AG10803 (cell line): ENCODE data around the gene FXYD1.
A peak's percentile ranks its signal among the peaks of the same experiment; 100 is the strongest.

ENCODE experiments used
- DNase-seq: peaks from one replicate; pipeline ENCODE4 v3.0.0; 2010; ENCODE audit warnings: low read depth
- H3K4me3 ChIP-seq: 2 replicates; pipeline ENCODE4 v1.5.1; 2011; ENCODE audit warnings: mild to moderate bottlenecking, low read length, control low read depth
- CTCF ChIP-seq: conservative IDR thresholded peaks from 2 replicates; pipeline ENCODE4 v1.5.1; 2011; ENCODE audit warnings: mild to moderate bottlenecking, low read length, control low read depth, inconsistent platforms

Gene FXYD1

DNA sequence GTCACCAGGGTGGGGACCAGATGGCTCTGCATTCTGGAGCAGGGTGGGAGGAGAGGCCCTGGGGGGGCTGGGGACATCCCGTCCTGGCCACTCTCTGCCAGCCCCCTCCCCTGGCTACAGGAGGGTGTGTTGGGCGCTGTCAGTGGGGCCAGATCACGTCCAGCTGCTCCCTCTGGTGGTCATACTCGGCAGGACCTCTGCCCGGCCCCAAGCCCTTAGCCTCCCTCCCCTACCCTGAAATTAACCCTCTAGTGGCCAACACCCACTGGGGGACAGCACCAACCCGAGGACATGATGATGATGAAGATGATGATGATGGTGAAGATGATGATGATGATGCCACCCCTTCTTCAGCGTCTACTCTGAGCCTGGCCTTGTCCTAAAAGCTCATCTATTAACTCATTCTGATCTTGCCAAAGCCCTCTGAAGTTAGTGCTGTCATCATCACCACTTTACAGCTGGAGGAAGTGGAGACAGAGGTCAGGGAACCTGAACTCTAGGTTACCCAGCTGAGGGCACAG lies 3.2 kb upstream of the FXYD1 start:
- DNase-seq: peak; percentile 51
- no peak overlapping the region for H3K4me3 ChIP-seq
- TF ChIP-seq CTCF: peak; percentile 78

DNA sequence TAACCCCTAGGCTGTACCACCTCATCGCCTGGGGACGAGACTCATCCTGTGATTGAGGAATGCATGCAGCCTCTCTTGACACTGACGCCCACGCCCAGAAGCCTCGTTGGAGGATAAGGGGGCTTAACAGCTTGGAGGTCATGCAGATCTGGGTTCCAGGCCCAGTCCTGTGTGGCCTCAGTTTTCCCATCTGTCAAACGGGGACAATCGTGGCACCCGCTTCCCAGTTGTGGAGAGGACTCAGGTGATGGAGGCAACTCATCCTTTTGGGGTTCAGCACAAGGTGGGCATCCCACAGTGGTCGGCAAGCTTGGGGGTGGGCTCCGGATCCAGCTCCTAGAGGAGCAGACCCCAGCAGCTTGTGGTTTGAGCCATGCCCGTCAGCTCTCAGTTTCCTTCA lies 2.4 kb upstream of the FXYD1 start:
- no peak for DNase-seq
- no peak for TF ChIP-seq CTCF
- no peak overlapping the region for H3K4me3 ChIP-seq

GRCh38 chr19:35136977-35137702 lies 1.5 kb upstream of the FXYD1 start:
- TF ChIP-seq CTCF: no peak
- no peak overlapping the region for H3K4me3 ChIP-seq
- DNase-seq: no peak

DNA sequence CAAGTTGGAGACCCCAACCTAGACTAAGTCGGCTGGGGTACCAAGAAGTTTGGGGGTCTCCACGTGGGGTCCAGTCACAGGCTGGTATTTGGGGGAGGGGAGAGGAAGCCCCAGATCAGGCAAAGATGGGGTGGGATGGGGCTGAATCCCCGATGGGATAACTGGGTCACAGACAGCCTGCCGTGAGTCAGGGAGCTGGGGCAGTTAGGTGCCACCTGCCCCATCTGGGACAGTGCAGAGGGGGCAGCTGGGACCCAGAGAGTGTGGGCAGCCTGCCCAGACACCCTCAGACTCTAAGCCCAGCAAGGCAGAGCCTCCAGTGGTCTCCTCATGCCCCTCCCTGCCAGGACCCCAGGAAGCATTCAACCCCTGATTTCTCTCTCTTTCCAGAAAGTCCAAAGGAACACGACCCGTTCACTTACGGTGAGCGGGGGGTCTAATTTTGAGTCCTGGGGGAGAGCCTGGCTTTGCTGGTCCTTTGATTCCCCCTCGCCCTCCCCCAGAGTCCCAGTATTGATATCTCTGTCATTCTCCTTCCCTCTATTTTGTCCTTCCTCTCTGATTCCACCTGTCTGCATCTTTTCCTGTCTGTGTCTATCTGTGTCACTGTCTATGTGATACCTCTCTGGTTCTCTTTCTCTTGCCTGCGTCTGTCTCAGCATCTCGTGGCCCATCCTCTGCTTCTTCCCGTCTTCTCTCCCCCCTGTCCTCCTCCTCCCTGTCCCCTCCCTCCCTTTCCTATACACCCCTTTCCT lies 1.8 kb downstream of the FXYD1 start:
- peak overlapping the region; percentile 26 for H3K4me3 ChIP-seq
- no peak for TF ChIP-seq CTCF
- DNase-seq: no peak

- DNase-seq: peak; percentile 90
- peak overlapping the region; percentile 26 for H3K4me3 ChIP-seq
- peak; percentile 47 for TF ChIP-seq CTCF
Measured at GRCh38 chr19:35140962-35141836, 2.6 kb downstream of the FXYD1 start.

- DNase-seq: no peak
- TF ChIP-seq CTCF: no peak
- no peak overlapping the region for H3K4me3 ChIP-seq
Measured at GRCh38 chr19:35141837-35142605, 3.4 kb downstream of the FXYD1 start.
